ENCODE measurements around the gene APBA1. TPM values are rescaled to one million over a fixed set of nuclear protein-coding genes. Genes with fewer than 3 reads are reported as not detected.

Gene APBA1
- total RNA-seq, 1 experiment from 2014 or later: 1.8 TPM

GRCh38 chr9:69461103-69461887, 210.9 kb downstream of the APBA1 start:
- peaks cover 14% of the 10 kb centered on the region in 2 experiments for H3K4me1 Mint-ChIP-seq
- Histone ChIP-seq H3K79me2 (ENCODE audit: insufficient read depth, low read length) (no peaks in the 10 kb centered on the region), H4K5ac (ENCODE audit: insufficient read length, low read depth, low read length) (no peak overlapping the region), H3K79me1 (ENCODE audit: insufficient read depth, low read depth, low read length, poor library complexity, severe bottlenecking) (no peaks in the 10 kb centered on the region), H3K9ac (ENCODE audit: extremely low read depth, insufficient read length, low read length) (no peak overlapping the region), H3K23ac (ENCODE audit: insufficient read length, low read depth, low read length) (no peak overlapping the region), H2BK15ac (ENCODE audit: low read depth, low read length) (no peak overlapping the region), H3K56ac (ENCODE audit: insufficient read length, low read depth, low read length) (no peak overlapping the region), H3K18ac (ENCODE audit: insufficient read length, low read depth, low read length) (no peak overlapping the region), H2BK20ac (ENCODE audit: low read depth, low read length, poor library complexity, severe bottlenecking) (no peak overlapping the region), H3K9me3 (ENCODE audit: control insufficient read depth, low read depth, low read length) (no peaks in the 10 kb centered on the region), H4K8ac (replicated peaks; ENCODE audit: insufficient read length, low read depth, low read length) (no peak overlapping the region), H2AK5ac (ENCODE audit: insufficient read length, low read length) (no peak overlapping the region), H3K27ac (ENCODE audit: insufficient read length, low read depth, low read length) (no peak overlapping the region), H3K4me1 (ENCODE audit: insufficient read depth, low read length) (no peaks in the 10 kb centered on the region), H2BK5ac (ENCODE audit: insufficient read length, low read length) (no peak overlapping the region), H3K23me2 (ENCODE audit: insufficient read length, low read depth, low read length, poor library complexity, severe bottlenecking) (no peaks in the 10 kb centered on the region), H4K91ac (ENCODE audit: insufficient read length, low read depth, low read length) (no peak overlapping the region), H2AFZ (ENCODE audit: low read length) (no peak overlapping the region), H3K14ac (ENCODE audit: insufficient read depth, low read length) (no peak overlapping the region), H3K27me3 (ENCODE audit: insufficient read depth, low read length) (no peaks in the 10 kb centered on the region), H2BK120ac (ENCODE audit: low read depth, low read length, poor library complexity, severe bottlenecking) (no peak overlapping the region), H3K4me2 (ENCODE audit: insufficient read depth, insufficient read length, low read length) (no peak overlapping the region), H3K4ac (ENCODE audit: low read depth, low read length) (no peak overlapping the region), H3T11ph (ENCODE audit: low read length) (no peak overlapping the region), H4K20me1 (ENCODE audit: control insufficient read depth, insufficient read depth, insufficient read length) (no peaks in the 10 kb centered on the region), H2BK12ac (ENCODE audit: insufficient read length, low read depth, low read length) (no peak overlapping the region)
- no peak overlapping the region for H3K27ac Mint-ChIP-seq
- peaks cover 2% of the 10 kb centered on the region; the same call in 1 of the 2 replicates for H3K27me3 Mint-ChIP-seq (ENCODE audit: low read depth)
- DNase-seq: no peak
- no peak for TF ChIP-seq CTCF (conservative IDR thresholded peaks at IDR 0.05)
- no peak overlapping the region for H3K4me3 Mint-ChIP-seq
- H3K36me3 Mint-ChIP-seq (ENCODE audit: insufficient read depth in 1 of 3, low read depth in 3 of 3): no peaks in the 10 kb centered on the region; a peak in 1 of 7 replicates
- WGBS (ENCODE audit: extremely low coverage, insufficient read length, low lambda C conversion rate): no CpG with 5 or more reads among the region's 6 CpGs
- H3K9me3 Mint-ChIP-seq: no peaks in the 10 kb centered on the region; a peak in 1 of 5 replicates

Measured in H9 (cell line).